Endodermal cell (in vitro differentiated cells): ENCODE measurements around the gene SLIT2. TPM values are rescaled to one million over a fixed set of nuclear protein-coding genes. Genes with fewer than 3 reads are reported as not detected.

Experiments
- DNase-seq: peaks from one replicate; pipeline ENCODE4 v3.0.0-alpha.2; 2017
- H3K27ac ChIP-seq: 2 replicates; pipeline ENCODE4 v1.5.1; 2013; ENCODE audit warnings: mild to moderate bottlenecking, low read depth, low read length, moderate library complexity
- H3K27me3 ChIP-seq: 2 replicates; pipeline ENCODE4 v1.6.1; 2013; ENCODE audit warnings: mild to moderate bottlenecking, low read length, moderate library complexity; ENCODE audit not compliant: insufficient read depth, control insufficient read depth, poor library complexity, severe bottlenecking
- H3K36me3 ChIP-seq: 2 replicates; pipeline ENCODE4 v1.7.0; 2013; ENCODE audit warnings: mild to moderate bottlenecking, low read length, moderate library complexity; ENCODE audit not compliant: control insufficient read depth, insufficient read depth
- H3K4me1 ChIP-seq: one replicate; pipeline ENCODE4 v1.7.0; 2013; ENCODE audit warnings: low read length; ENCODE audit not compliant: control insufficient read depth, insufficient read depth
- H3K4me3 ChIP-seq: 2 replicates; pipeline ENCODE4 v1.5.1; 2013; ENCODE audit warnings: mild to moderate bottlenecking, low read length, moderate library complexity
- H3K9ac ChIP-seq: 2 replicates; pipeline ENCODE4 v1.6.1; 2013; ENCODE audit warnings: mild to moderate bottlenecking, low read length, moderate library complexity; ENCODE audit not compliant: poor library complexity, severe bottlenecking; ENCODE audit errors: extremely low read depth
- H3K9me3 ChIP-seq: 2 replicates; pipeline ENCODE4 v1.6.1; 2013; ENCODE audit warnings: mild to moderate bottlenecking, low read length, moderate library complexity; ENCODE audit not compliant: control insufficient read depth
- H3K27ac Mint-ChIP-seq: 2 replicates; pipeline ENCODE4 v1.8.0; 2020; ENCODE audit warnings: mixed read lengths
- H3K27me3 Mint-ChIP-seq: 2 replicates; pipeline ENCODE4 v1.8.0; 2021; ENCODE audit warnings: mild to moderate bottlenecking, mixed read lengths; ENCODE audit not compliant: insufficient read depth
- H3K36me3 Mint-ChIP-seq: 2 replicates; pipeline ENCODE4 v1.8.0; 2020; ENCODE audit warnings: low read depth, mixed read lengths
- H3K4me1 Mint-ChIP-seq: 2 replicates; pipeline ENCODE4 v1.8.0; 2020; ENCODE audit warnings: mixed read lengths
- H3K4me3 Mint-ChIP-seq: 2 replicates; pipeline ENCODE4 v1.8.0; 2020; ENCODE audit warnings: mild to moderate bottlenecking, moderate library complexity, mixed read lengths
- H3K9me3 Mint-ChIP-seq: 2 replicates; pipeline ENCODE4 v1.8.0; 2020; ENCODE audit warnings: mild to moderate bottlenecking, mixed read lengths
- CTCF ChIP-seq: fragments of 200-600 bp; sonication (generic); conservative IDR thresholded peaks from 2 replicates; pipeline ENCODE4 v1.5.0; 2021; ENCODE audit warnings: antibody characterized with exemption, mild to moderate bottlenecking
- WGBS, 2 experiments: methylation state at CpG; one replicate each; pipeline versions ENCODE4 v1.1.5 to v1.1.7; 2013; ENCODE audit warnings: missing lambda C conversion rate in 2 of 2, mixed read lengths in 1 of 2; ENCODE audit not compliant: insufficient coverage in 1 of 2, insufficient read length in 1 of 2; 5-methylcytosine and 5-hydroxymethylcytosine counted together
- total RNA-seq, 2 donors: library from RNA; stranded (reverse); fragmentation: NEBNext Ultra II Directional in 1 of 2; extraction: Animal tissue kit (Norgen Biotek cat#: 25700) in 1 of 2; gene quantifications; 2 replicates in 1 of 2; 3 replicates in 1 of 2; pipeline ENCODE4 v1.2.1, GENCODE V29; 2021

Gene SLIT2
- total RNA-seq, 2 donors from 2014 or later = 3.4 to 3.5 TPM

DNA sequence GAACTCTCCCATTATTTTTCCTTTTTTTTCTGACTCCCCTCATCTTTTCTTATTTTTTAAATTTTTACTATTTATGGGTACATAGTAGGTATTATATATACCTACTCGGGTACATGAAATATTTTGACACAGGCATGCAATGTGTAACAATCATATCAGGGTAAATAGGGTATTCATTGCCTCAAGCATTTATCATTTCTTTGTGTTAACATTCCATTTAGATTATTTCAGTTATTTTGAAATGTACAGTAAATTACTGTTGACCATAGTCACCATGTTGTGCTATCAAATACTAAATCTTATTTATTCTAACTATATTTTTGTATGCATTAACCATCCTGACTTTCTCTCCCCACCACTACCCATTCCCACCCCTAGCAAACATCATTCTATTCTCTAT is 33.8 kb upstream of the SLIT2 start:
- no peak overlapping the region for H3K4me3 ChIP-seq
- no peaks in the 10 kb centered on the region for H3K27me3 Mint-ChIP-seq
- no peaks in the 10 kb centered on the region for H3K27me3 ChIP-seq
- H3K9me3 Mint-ChIP-seq = no peaks in the 10 kb centered on the region
- H3K9ac ChIP-seq = no peak overlapping the region
- H3K36me3 Mint-ChIP-seq = no peaks in the 10 kb centered on the region
- no peaks in the 10 kb centered on the region for H3K4me1 Mint-ChIP-seq
- H3K4me1 ChIP-seq = no peaks in the 10 kb centered on the region
- H3K9me3 ChIP-seq = no peaks in the 10 kb centered on the region
- H3K4me3 Mint-ChIP-seq = no peak overlapping the region
- no peak for TF ChIP-seq CTCF
- no peak overlapping the region for H3K27ac ChIP-seq
- H3K36me3 ChIP-seq = no peaks in the 10 kb centered on the region
- no peak overlapping the region for H3K27ac Mint-ChIP-seq
- 71% methylated on average over 1 of the region's 1 CpG; no CpG with 5 or more reads in 1 of the 2 experiments for WGBS, 2 experiments
- DNase-seq = no peak

GRCh38 chr4:20219521-20219920 is 32.2 kb upstream of the SLIT2 start:
- no peak overlapping the region for H3K27ac Mint-ChIP-seq
- no peak overlapping the region for H3K27ac ChIP-seq
- H3K4me3 ChIP-seq = no peak overlapping the region
- no peaks in the 10 kb centered on the region for H3K36me3 ChIP-seq
- H3K36me3 Mint-ChIP-seq = no peaks in the 10 kb centered on the region
- H3K4me3 Mint-ChIP-seq = no peak overlapping the region
- TF ChIP-seq CTCF = no peak
- H3K9me3 Mint-ChIP-seq = peaks cover 2% of the 10 kb centered on the region
- DNase-seq = no peak
- H3K4me1 ChIP-seq = no peaks in the 10 kb centered on the region
- no peaks in the 10 kb centered on the region for H3K27me3 ChIP-seq
- H3K27me3 Mint-ChIP-seq = no peaks in the 10 kb centered on the region
- H3K9ac ChIP-seq = no peak overlapping the region
- no peaks in the 10 kb centered on the region for H3K4me1 Mint-ChIP-seq
- H3K9me3 ChIP-seq = no peaks in the 10 kb centered on the region

GRCh38 chr4:20237894-20238537 is 13.7 kb upstream of the SLIT2 start:
- no peaks in the 10 kb centered on the region for H3K36me3 ChIP-seq
- no peak overlapping the region for H3K9ac ChIP-seq
- H3K9me3 ChIP-seq = no peaks in the 10 kb centered on the region
- H3K27ac Mint-ChIP-seq = no peak overlapping the region
- no peak for DNase-seq
- WGBS, 2 experiments = 92 to 100% methylated on average over 2 to 3 of the region's 3 CpGs
- no peaks in the 10 kb centered on the region for H3K4me1 ChIP-seq
- no peaks in the 10 kb centered on the region for H3K27me3 Mint-ChIP-seq
- H3K27me3 ChIP-seq = no peaks in the 10 kb centered on the region
- no peaks in the 10 kb centered on the region for H3K4me1 Mint-ChIP-seq
- no peak overlapping the region for H3K4me3 Mint-ChIP-seq
- no peaks in the 10 kb centered on the region for H3K36me3 Mint-ChIP-seq
- no peak for TF ChIP-seq CTCF
- no peak overlapping the region for H3K27ac ChIP-seq
- H3K9me3 Mint-ChIP-seq = peaks cover 2% of the 10 kb centered on the region
- H3K4me3 ChIP-seq = no peak overlapping the region
